ENCODE data around the gene TMEM81.

TMEM81 gene

GRCh38 chr1:205091043-205091740 lies 6.9 kb upstream of the TMEM81 start:
- Histone ChIP-seq H3K4me2 (ENCODE audit: insufficient read depth, low read length) (no peak overlapping the region), H3K4me1 (ENCODE audit: insufficient read depth, low read length) (no peaks in the 10 kb centered on the region), H4K20me1 (ENCODE audit: insufficient read depth, low read length) (no peaks in the 10 kb centered on the region), H3K79me2 (ENCODE audit: insufficient read depth, low read length) (no peaks in the 10 kb centered on the region), H3K36me3 (ENCODE audit: insufficient read depth, low read length) (peaks cover 77% of the 10 kb centered on the region), H3K27me3 (ENCODE audit: insufficient read depth, low read length, poor library complexity) (no peaks in the 10 kb centered on the region), H3K9me3 (ENCODE audit: insufficient read depth, low read length, severe bottlenecking) (no peaks in the 10 kb centered on the region), H2AFZ (ENCODE audit: low read depth, low read length) (no peak overlapping the region), H3K27ac (ENCODE audit: low read length) (no peak overlapping the region), H3K9ac (ENCODE audit: low read depth, low read length) (no peak overlapping the region), H3K4me3 (ENCODE audit: low read depth in 1 of 2, low read length in 2 of 2) (no peak overlapping the region)
- no peak for TF ChIP-seq CTCF (IDR thresholded peaks at IDR 0.05; ENCODE audit: borderline replicate concordance, extremely low read depth, low read length, poor library complexity, severe bottlenecking)
- TF ChIP-seq EZH2 (IDR thresholded peaks at IDR 0.05; ENCODE audit: borderline replicate concordance, low read depth, low read length, severe bottlenecking), result no peak
- no peak for DNase-seq
- ATAC-seq (ENCODE audit: insufficient read depth, low read depth), result no peak

- Histone ChIP-seq H3K4me2 (ENCODE audit: insufficient read depth, low read length) (no peak overlapping the region), H3K9ac (ENCODE audit: low read depth, low read length) (no peak overlapping the region), H3K27ac (ENCODE audit: low read length) (no peak overlapping the region), H3K9me3 (ENCODE audit: insufficient read depth, low read length, severe bottlenecking) (no peaks in the 10 kb centered on the region), H2AFZ (ENCODE audit: low read depth, low read length) (no peak overlapping the region), H4K20me1 (ENCODE audit: insufficient read depth, low read length) (no peaks in the 10 kb centered on the region), H3K4me3 (ENCODE audit: low read depth in 1 of 2, low read length in 2 of 2) (no peak overlapping the region), H3K4me1 (ENCODE audit: insufficient read depth, low read length) (no peaks in the 10 kb centered on the region), H3K27me3 (ENCODE audit: insufficient read depth, low read length, poor library complexity) (no peaks in the 10 kb centered on the region), H3K79me2 (ENCODE audit: insufficient read depth, low read length) (no peaks in the 10 kb centered on the region), H3K36me3 (ENCODE audit: insufficient read depth, low read length) (peaks cover 81% of the 10 kb centered on the region)
- no peak for ATAC-seq (ENCODE audit: insufficient read depth, low read depth)
- no peak for TF ChIP-seq EZH2 (IDR thresholded peaks at IDR 0.05; ENCODE audit: borderline replicate concordance, low read depth, low read length, severe bottlenecking)
- no peak for TF ChIP-seq CTCF (IDR thresholded peaks at IDR 0.05; ENCODE audit: borderline replicate concordance, extremely low read depth, low read length, poor library complexity, severe bottlenecking)
- DNase-seq, result no peak
Observed at GRCh38 chr1:205088341-205088740, 4.1 kb upstream of the TMEM81 start.

- H2AFZ ChIP-seq (ENCODE audit: low read depth, low read length), result no peak overlapping the region
- no peak for TF ChIP-seq EZH2 (IDR thresholded peaks at IDR 0.05; ENCODE audit: borderline replicate concordance, low read depth, low read length, severe bottlenecking)
- no peak for TF ChIP-seq CTCF (IDR thresholded peaks at IDR 0.05; ENCODE audit: borderline replicate concordance, extremely low read depth, low read length, poor library complexity, severe bottlenecking)
- H3K4me2 ChIP-seq (ENCODE audit: insufficient read depth, low read length), result no peak overlapping the region
- ATAC-seq (ENCODE audit: insufficient read depth, low read depth) (no peak), DNase-seq (no peak)
- no peaks in the 10 kb centered on the region for H3K4me1 ChIP-seq (ENCODE audit: insufficient read depth, low read length)
- H4K20me1 ChIP-seq (ENCODE audit: insufficient read depth, low read length), result no peaks in the 10 kb centered on the region
- no peak overlapping the region for H3K9ac ChIP-seq (ENCODE audit: low read depth, low read length)
- no peaks in the 10 kb centered on the region for H3K9me3 ChIP-seq (ENCODE audit: insufficient read depth, low read length, severe bottlenecking)
- peaks cover 32% of the 10 kb centered on the region for H3K36me3 ChIP-seq (ENCODE audit: insufficient read depth, low read length)
- H3K4me3 ChIP-seq (ENCODE audit: low read depth in 1 of 2, low read length in 2 of 2), result no peak overlapping the region
- no peaks in the 10 kb centered on the region for H3K27me3 ChIP-seq (ENCODE audit: insufficient read depth, low read length, poor library complexity)
- H3K79me2 ChIP-seq (ENCODE audit: insufficient read depth, low read length), result no peaks in the 10 kb centered on the region
- H3K27ac ChIP-seq (ENCODE audit: low read length), result no peak overlapping the region
Observed at GRCh38 chr1:205082431-205082830, 1.8 kb downstream of the TMEM81 start.
